HPDE6-E6E7 (cell line): ENCODE data around the gene OPALIN.
"Not testable (repeated sequence)": the region's sequence is repeated elsewhere in the genome, so short reads cannot be mapped to it uniquely, and the experiment has no call there.

Experiments
- DNase-seq: peaks from one replicate; pipeline ENCODE4 v3.0.0; 2011; ENCODE audit warnings: missing footprints; ENCODE audit errors: extremely low spot score

Gene OPALIN

DNA sequence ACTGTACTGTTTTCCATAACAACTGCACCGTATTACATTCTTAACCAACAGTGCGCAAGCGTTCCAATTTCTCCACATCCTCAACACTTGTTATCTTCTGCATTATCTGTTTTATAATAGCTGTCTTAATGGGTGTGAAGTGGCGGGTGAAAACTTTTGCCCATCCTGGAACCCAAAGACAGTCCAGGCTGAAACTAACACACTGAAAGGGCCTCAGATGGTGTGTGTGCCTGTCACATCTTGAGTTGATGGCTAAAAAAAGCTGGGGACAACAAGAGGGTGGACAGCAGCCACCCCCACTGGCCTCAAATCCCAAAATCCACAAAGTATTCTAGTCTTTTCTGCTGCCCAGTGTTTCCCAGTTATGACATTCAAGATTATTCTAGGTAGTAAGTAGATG lies 19.4 kb downstream of the OPALIN start:
- no peak for DNase-seq

DNA sequence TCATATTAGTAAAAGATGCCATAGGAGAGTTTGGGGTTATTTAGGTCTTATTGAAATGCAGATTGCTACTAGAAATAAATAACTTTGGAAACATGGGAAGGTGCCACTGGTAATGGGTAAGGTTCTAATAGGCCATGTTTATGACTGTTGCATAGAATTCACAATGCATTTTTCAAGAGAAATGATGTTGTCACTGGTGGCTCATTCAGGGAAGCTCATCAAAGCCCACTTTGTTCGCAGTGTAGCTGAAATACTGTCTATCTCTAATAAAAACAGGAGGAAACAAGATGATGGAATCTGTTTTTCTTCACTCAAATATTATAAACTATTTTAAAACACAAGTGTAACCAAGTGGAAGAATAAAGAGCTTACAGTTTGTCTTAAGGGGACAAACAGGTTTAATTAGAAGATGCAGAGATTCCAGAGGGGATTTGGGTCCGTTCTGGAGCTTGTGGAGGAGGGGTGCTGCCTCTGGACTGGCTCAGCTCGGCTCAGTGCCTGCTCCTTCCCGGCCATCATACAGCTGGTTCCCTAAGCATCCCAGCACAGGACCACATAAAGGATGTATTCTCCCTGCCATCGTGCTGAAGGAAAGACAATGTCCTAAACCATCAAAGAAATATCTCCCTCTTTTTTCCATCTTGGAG lies 20.4 kb downstream of the OPALIN start:
- DNase-seq: no peak

DNA sequence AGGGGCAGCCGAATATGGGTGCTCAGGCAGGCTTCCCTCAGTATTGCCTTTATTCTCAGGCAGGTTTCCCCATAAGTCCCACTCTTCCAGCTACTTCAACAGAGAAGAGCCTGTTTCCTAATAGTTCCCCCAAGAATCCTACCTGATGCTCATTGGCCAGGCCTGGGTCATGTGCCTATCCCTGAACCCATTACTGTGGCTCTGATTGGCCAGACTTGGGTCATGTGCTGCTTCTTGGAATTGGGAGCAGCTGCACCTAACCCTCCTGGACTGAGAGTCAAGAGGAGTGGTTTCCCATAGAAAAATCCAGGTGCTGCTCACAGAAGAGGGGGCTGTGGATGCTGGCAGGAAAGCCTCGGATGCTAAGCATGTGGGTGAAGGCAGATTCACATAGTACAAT lies 21.7 kb downstream of the OPALIN start:
- no peak for DNase-seq

DNA sequence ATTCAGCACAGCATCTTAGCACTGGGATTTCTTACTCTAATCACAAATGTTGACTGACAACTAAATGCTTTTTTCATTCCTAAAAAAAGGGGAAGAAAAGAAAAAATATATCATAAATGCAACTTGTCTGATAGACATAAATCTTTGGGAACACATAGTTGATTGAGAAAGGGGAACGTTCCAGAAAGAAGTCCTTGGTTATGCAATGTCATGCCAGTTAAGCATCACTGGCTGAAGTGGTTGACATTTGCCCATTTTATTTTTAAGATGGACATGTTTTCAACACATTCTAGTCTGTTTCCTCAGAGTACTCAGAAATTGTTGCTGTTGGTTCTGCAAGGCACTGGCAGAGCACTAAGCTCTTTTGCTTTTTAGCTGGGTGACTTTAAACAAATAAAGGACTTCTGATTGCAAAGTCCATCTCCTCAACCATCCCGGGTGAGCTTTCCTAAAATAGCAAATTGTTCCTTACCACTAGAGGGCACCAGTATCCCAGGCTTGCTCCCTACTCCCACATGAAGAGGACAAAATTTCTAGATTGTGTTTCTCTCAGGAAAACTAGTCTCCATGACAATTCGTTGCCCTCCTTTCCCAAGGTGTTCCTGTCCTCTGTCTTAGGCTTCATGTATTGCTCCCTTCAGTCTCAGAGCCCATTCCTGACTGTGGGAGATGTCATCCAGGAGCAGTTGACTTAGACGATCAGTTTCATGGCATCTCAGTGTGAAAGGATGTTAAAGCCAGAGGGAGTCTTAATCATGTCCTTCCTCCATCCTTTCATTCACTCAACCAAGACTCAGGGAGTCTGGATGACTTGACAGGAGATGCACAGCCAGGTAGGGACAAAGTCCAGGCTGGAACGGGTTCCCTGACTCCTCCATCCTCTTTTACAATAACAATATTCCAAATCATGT lies 23.9 kb downstream of the OPALIN start:
- peak; percentile 42 for DNase-seq

DNA sequence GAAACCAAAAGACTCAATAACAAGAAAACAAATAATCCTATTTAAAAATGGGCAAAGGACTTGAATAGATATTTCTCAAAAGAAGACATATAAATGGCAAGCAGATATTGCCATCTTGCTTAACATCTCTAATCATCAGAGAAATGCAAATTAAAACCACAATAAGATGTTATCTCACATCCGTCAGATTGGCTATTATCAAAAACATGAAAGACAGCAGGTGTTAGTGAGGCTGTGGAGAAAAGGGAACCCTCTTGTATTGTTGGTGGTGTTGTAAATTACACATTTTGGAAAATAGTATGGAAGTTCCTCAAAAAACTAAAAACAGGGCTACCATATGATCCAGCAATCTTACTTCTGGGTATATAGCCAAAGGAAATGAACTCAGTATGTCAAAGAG lies 25.7 kb downstream of the OPALIN start:
- DNase-seq: no peak

DNA sequence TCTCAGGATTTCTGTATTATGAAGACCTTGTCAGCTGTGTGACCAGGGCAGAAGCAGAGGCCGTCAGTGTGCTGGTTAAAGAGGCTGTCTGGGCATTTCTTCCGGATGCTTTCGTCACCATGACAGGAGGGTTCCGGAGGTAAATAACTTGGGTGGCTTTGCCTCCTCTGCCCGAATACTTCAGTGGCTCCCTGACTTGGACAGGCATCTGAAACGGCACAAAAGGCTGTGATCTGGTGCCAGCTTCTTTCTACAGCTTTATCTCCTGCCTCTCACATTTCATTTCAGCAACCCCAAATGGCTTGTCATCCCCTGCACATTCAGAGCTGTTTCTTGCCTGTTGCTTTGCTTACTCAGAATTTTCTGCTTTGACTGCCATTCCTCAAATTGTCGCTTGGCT lies 31.3 kb downstream of the OPALIN start:
- DNase-seq: no peak

DNA sequence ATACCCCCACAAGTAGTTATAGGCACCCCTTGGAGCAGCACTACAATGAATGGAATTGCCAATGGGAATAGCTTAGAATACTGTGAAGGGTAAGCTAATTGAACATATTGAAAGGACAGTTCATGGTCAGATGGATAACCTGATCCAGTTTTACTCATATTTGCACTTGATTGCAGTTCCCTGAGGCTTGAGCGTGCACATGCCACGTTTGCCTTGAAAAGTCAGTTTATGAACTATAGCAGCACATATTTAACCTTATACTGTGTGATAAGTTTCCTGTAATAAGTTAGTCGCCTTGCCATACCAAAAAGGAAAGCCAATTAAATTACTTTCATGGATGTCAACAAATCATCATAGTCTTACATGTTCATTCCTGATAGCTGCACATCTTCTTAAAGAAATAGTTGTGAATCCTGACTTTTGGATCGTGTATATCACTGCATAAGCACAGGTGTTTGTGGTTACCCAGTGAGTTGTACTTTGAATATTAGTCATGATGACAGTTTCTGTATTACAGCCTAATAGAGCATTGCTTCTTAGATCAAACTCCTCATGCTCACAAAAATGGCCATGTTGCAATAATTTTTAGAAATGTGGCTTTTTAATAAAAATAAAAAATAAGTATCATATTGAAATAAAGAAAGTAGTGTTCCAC lies 33.0 kb downstream of the OPALIN start:
- DNase-seq: no peak

DNA sequence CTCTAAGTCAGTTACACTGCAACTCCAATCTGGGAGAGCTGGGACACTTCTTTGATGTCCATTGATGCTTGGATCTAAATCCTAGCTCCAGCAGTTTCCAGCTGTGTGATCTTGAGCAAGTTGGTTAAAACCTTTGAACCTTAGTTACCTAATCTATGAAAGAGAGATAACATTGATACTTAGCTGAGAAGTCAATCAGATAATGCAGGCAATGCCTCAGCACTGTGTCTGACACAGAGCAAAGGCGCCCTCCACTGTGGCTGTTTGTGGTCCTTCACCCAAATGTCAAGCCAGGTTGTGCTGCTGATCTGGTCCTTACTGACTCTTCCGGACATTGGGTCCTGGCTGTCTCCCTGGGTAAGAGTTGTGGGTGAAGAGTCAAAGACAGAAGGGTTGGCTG lies 34.4 kb downstream of the OPALIN start:
- no peak for DNase-seq

DNA sequence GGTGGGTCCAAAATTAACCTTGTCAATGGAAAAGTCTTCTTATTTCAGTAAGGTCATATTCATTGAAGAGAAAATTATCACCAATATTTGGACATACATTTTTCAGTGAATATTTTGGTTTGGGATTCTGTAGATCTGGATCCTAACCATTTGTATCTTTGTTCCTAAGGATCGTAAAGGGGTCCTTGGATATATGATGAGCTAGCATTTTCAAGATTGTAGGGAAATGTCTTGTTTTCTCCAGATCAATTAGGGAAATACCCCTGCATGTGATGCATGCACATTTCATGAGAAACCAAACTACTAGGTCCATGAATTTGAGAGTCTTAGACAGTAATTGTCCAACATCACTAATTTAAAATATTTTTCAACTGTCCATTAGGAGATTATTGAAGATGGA lies 36.5 kb downstream of the OPALIN start:
- no peak for DNase-seq

DNA sequence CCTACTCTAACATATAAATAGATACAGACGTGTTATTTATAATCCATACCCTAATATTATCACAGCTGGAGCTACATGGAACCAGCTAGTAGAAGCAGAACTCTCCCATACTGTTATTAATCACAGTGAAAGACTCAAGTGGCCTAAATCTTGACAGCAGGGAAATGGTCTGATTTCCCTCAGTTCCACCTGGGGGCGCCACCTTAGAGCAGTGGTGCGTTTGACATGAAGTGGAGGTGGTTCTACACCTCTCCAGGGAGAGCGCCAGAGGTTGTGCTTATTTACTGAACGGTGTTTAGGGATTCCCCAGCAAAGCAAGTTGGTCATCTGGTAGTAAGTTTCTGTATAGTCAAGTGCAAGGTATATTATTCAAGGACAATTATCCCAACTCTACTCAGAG lies 37.0 kb downstream of the OPALIN start:
- no peak for DNase-seq

DNA sequence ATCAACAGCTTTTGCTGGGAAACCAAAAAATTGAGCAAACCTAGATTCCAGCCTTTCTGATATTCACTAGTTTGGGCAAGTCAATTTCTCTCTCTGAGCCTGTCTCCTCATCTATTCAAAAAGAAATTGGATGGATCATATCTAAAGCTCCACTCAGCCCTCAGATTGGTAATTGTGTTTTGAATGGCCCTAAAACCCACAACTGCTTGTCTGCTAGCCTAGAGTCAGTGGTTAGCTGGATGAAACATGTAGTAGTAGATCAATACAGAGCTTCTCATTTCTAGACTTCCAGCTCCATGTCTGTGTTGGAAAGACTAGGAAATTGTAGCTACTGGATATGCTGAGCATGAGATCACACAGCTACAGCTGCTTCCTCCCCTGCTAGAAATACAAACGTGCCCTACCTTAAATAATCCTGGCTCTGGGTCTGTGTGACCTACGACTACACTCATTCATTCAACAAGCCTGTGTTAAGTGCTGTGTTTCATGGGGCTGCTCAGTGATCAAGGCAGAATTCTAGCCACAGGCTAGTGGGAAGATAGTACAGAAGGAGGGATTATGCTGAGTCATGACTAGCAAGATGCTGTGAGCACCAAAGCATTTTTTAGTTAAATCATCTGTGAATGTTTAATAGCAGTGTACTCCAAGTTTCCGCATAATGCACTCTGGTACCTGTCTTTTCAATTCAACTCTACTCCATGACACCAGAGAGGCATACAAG lies 38.9 kb downstream of the OPALIN start:
- DNase-seq: no peak

DNA sequence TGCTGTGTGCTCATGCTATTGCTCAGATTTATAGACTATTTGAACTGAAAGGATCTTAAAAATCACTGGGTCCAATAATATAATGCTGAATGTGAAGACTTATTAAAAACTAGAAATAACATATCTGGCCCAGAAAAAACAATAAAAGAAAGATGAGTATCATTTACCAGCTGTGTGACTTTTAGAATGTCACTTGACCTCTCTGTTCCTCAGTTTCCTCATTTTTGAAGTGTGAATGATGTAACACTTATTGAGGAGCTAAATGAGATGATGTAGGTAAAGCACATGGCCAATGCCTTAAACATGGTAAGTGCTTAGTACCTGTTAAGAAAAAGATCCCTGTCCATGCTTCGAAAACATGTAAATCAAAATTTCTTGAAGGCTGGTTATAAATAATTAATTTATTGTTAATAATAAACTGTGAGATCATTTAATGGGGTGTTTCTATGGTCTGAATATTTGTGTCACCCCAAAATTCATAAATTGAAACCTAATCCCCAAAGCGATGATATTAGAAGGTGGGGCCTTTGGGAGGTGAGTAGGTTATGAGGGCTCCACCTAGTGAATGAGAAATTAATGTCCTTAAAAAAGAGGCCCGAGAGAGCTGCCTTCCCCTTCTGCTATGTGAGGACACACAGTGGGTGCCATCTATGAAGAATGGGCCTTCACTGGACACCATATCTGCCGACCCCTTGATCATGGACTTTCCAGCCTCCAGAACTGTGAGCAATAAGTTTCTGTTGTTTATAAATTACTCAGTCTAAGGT lies 41.6 kb downstream of the OPALIN start:
- no peak for DNase-seq

DNA sequence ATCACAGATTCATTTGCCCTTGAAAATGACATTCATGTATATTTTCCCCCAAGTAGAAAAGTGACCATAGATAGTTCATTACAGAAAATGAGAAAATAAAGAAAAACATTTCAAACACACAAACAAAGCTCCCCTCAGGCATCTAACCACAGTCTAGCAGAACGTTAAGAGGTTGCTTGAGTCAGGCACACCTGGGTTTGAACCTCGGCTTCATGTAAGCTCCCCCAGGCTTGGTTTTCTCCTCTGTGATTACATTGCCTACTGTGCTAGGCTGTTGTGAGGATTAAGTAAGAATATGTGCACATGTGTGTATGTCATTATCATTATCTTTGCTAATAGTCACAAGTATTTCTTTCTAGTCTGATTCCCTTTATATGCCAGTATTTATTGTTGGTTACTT lies 45.5 kb downstream of the OPALIN start:
- DNase-seq: no peak

DNA sequence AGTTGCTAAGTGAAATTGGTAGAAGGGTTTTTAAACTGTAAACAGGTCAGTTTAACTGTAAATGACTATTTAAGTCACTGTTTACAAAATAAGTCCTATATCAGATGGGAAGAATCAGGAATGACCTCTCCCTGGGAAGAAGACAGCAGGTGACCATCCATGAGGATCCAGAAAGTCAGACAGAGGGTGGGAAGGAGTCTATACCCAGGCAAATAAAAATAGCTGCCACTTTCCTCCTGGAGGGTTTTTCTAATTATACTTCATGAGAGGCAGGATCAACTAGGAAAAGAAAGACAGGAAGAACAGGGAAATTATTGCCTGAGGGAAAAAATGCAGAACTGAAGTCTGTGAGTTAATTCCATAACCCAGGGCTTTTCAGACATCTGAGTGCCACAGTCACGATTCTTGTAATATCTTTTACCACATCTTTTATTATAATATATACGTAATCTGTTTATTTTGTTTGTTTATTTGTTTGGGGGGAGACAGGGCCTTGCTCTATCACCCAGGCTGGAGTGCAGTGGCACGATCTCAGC lies 47.6 kb downstream of the OPALIN start:
- no peak for DNase-seq

DNA sequence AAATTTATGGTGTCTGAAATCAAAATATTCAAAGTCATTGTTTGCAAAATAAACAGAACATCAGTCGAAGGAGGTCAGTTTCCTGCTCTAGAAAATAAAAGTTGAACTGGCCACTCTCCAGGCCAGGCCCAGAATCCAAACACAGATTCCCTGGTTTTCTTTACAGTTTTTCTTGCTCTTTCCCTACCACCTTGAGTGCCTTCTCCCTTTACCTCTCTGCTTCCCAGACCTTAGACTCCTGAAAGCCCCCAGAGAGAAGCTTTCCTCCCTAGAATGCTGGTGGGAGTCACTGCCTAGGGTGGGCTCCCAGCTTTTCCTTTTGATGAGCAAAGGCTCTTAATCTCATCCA lies 48.5 kb downstream of the OPALIN start:
- DNase-seq: no peak

DNA sequence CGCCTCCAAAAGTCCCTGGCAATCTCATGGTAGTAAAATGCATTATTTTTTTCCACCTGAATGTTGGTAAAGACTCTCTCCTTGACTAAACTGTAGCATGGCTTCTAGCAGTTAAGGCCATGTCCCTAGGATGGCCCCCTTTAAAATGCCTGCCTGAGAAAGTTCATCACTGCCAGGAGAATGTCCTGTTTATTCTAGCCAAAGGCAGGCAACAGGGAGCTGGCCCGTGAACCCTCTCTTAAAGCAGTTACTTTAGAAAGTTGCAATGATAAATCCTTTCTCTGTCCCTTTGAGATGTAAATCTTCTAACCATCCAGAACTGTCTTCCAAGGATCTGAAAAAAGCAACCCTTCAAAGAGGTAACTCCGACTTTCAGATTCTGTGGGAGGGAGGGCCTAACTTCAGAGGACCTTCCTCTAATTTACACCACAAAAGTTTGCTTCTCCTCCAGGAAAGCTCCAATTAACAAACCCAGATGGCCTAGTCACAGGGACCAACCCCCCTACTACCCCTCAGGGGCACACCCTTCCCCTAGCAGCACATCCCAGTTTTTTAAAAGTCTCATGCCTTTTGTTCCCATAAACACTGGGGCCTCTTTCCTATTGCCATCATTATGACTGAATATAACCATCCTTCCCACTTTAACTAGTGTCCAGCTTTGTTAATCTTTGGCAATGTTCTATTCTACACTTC lies 49.0 kb downstream of the OPALIN start:
- no peak for DNase-seq

DNA sequence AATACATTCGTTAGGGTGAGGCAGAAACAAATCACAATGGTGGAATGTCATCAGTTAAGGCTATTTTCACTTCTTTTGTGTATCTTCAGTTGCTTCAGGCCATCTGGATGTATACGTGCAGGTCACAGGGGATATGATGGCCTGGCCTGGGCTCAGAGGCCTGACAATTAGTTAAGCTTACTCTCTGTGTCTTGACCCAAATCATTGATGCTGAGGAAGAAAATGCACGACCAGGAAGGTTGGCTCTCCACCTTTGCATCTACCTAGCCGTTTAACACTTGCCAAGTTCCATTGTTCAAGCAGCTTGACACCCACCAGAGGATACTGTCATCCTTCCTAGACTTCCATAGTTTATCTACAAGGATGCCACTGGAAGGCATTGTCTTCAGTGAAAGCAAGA lies 49.9 kb downstream of the OPALIN start:
- DNase-seq: not testable (repeated sequence)

DNA sequence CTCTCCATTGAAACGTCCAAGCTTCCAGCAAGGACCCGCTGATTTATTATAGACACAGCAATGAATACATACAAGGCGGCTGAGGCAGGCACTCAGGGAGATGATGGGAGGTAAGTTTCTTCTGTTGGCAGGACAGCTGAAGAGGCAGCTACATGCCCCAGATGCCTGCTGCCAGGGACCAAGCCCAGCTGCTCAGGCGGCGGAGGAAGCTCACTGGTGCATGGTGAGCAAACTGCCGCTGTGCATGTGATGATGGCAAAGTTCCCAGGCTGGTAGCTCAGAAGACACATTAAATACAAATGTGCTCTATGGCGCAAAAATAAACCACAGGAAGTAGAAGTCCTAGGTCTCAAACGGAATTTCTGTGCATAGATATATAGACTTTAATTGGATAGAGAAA lies 52.3 kb downstream of the OPALIN start:
- DNase-seq: no peak

DNA sequence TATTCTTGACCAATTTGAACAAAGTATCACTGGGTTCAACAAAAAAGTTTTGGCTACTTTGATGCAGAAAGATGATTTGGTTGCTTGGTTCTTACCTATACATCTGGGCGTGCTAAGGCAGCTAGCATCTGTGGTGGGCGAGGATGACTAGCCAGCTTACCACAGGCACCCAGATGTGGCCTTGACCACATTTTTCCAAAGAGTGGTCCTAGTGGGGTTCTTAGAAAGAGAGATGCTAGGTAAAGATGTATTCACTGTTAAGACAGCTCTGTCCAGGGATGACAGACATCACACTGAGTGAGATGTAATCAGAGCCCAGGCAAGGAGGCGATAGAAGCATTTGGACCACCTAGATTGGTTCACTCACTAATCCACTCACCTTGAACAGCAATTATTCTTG lies 53.8 kb downstream of the OPALIN start:
- no peak for DNase-seq

DNA sequence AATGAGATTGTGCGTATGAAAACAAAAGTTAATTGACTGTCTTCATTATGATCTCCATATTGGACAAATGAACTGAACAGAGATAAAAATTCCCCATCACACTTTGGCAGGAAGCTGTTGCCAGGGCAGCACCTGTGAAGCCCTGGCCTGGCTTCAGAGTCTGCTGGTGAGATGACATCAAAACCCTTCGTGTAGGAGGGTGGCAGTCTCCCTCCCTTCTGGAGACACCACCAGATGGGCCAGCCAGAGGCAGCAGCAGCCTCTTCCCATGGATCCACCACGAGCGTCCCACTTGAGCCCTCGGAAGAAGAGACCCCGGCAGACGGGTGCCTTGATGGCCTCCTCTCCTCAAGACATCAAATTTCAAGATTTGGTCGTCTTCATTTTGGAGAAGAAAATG lies 54.6 kb downstream of the OPALIN start, which contains the start of gene DNTT:
TSS of gene DNTT (plus strand) at position 205 of the 400 bp plus-strand sequence. CDS start at position 269, 64 bp downstream.
- no peak for DNase-seq

DNA sequence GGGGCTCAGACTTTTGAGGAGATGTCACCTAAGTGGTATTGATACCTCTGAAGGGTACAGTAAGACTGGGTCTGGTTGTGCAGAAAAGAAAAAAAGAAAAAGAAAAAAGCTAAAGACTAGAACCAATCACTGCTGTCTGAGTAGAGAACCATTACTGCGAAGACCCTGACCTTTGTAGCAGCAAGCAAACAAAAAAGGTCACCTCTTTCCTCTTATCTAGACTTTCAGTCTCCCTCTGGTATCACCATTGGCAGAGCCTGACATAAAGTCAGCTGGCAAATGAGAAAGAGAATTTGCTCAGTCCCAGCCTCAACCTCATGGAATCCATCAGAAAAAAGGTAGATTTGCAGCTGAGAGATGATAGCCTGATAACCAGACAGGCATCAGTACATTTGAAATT lies 57.2 kb downstream of the OPALIN start:
- DNase-seq: no peak
